Ammon's horn (tissue), 1 donor: Measurements from ENCODE around the gene FN3KRP.
"Not testable (repeated sequence)": the region's sequence is repeated elsewhere in the genome, so short reads cannot be mapped to it uniquely, and the experiment has no call there.

ENCODE experiments used
- DNase-seq: peaks from one replicate; pipeline ENCODE4 v3.0.0-alpha.2; 2016; ENCODE audit warnings: low spot score

The FN3KRP gene

GRCh38 chr17:82744736-82745135 is 28.2 kb downstream of the FN3KRP start:
- not testable (repeated sequence) for DNase-seq

GRCh38 chr17:82745524-82745923 is 29.0 kb downstream of the FN3KRP start:
- DNase-seq, result no peak

- DNase-seq, result no peak
These were observed 32.2 kb downstream of the FN3KRP start for GRCh38 chr17:82748756-82749155.

GRCh38 chr17:82750241-82750908 is 33.9 kb downstream of the FN3KRP start:
- DNase-seq, result no peak

GRCh38 chr17:82751171-82751570 is 34.7 kb downstream of the FN3KRP start:
- DNase-seq, result no peak

GRCh38 chr17:82751571-82752370 is 35.3 kb downstream of the FN3KRP start, which contains the start of gene TBCD:
TBCD (plus strand) TSS chr17:82752065; CDS start chr17:82752194, 129 bp downstream.
- DNase-seq, result peak; percentile 95

GRCh38 chr17:82752371-82753200 is 36.1 kb downstream of the FN3KRP start:
- DNase-seq, result no peak

GRCh38 chr17:82753201-82753464 is 36.6 kb downstream of the FN3KRP start:
- DNase-seq, result no peak

- peak; percentile 38 for DNase-seq
These were observed 38.0 kb downstream of the FN3KRP start for GRCh38 chr17:82754297-82755208.

GRCh38 chr17:82756166-82756565 is 39.7 kb downstream of the FN3KRP start:
- DNase-seq, result no peak

GRCh38 chr17:82765371-82765770 is 48.9 kb downstream of the FN3KRP start:
- DNase-seq, result no peak

- peak; percentile 76 for DNase-seq
These were observed 50.7 kb downstream of the FN3KRP start for GRCh38 chr17:82767041-82767754.

GRCh38 chr17:82769041-82769440 is 52.5 kb downstream of the FN3KRP start:
- DNase-seq, result no peak

GRCh38 chr17:82772026-82772425 is 55.5 kb downstream of the FN3KRP start:
- no peak for DNase-seq

- not testable (repeated sequence) for DNase-seq
These were observed 58.0 kb downstream of the FN3KRP start for GRCh38 chr17:82774456-82774855.

- DNase-seq, result peak; percentile 71
These were observed 58.7 kb downstream of the FN3KRP start for GRCh38 chr17:82775001-82775823.

- DNase-seq, result no peak
These were observed 59.9 kb downstream of the FN3KRP start for GRCh38 chr17:82776454-82776853.
